ENCODE data around the gene RPL39L. TPM values are rescaled to one million over a fixed set of nuclear protein-coding genes. Genes with fewer than 3 reads are reported as not detected.

The RPL39L gene
- total and polyA plus RNA-seq, 2 of the 13 experiments (the other 11 are each of a cell fraction or from before 2014, with no cell fraction given) = not detected

- no peak overlapping the region for H3K9ac ChIP-seq (ENCODE audit: insufficient read depth, low read depth, low read length)
- H3K27ac ChIP-seq (ENCODE audit: extremely low read length, insufficient read depth, low read length) = no peak overlapping the region
- ATAC-seq (peak; percentile 59), FAIRE-seq (no peak), DNase-seq (ENCODE audit: low spot score) (peak; percentile 32)
- H3K9me3 ChIP-seq (ENCODE audit: low read length) = no peaks in the 10 kb centered on the region; the same call in 1 of the 2 replicates
- peaks cover 35% of the 10 kb centered on the region for H3K4me1 ChIP-seq (ENCODE audit: insufficient read depth, low read length)
- in situ Hi-C loops (cut with HindIII; ENCODE audit: extremely low pct_ligation_motif_present, low pct_unique_long_range_greater_than_20kb) (no loop called here), intact Hi-C loops (cut with micrococcal nuclease; ENCODE audit: unreplicated experiment) (no loop called here)
- H3K27me3 ChIP-seq (ENCODE audit: control insufficient read depth in 1 of 2, insufficient read depth in 2 of 2, low read length in 2 of 2) = no peaks in the 10 kb centered on the region
- ChIA-PET CTCF (ENCODE audit: low intra/inter-chr PET ratio, low total read pairs) (no interaction called here), POLR2A (interaction anchor here (0.6 to 1.0 kb wide), 3 partner anchors 18 to 1660 kb away, joined by 3 to 9 read pairs (median 4); no protein-coding TSS in a partner anchor)
- H4K20me1 ChIP-seq (ENCODE audit: insufficient read depth, low read length) = no peaks in the 10 kb centered on the region
- H3K4me2 ChIP-seq (ENCODE audit: low read depth, low read length) = 0 out of 2 replicates have a peak overlapping the region, but pooled peaks have one; percentile 22
- H2AFZ ChIP-seq (ENCODE audit: low read length) = no peak overlapping the region
- H3K79me2 ChIP-seq (ENCODE audit: insufficient read depth, low read length) = no peaks in the 10 kb centered on the region
- no peaks in the 10 kb centered on the region for H3K36me3 ChIP-seq (replicated peaks in 1 of 2; ENCODE audit: control insufficient read depth in 1 of 2, insufficient read depth in 2 of 2, low read length in 2 of 2)
- H3K4me3 ChIP-seq (replicated peaks in 1 of 3; ENCODE audit: insufficient read depth in 1 of 3, low read depth in 2 of 3, low read length in 3 of 3) = no peak overlapping the region
- no TSS peak for BruUV-seq (replicated peaks)
- WGBS (ENCODE audit: low lambda C conversion rate) = under 1% methylated on average over 3 of the region's 3 CpGs
- TF ChIP-seq FOXA3 (CRISPR knock-in tag; IDR thresholded peaks at IDR 0.05) (0 out of 2 replicates have a peak, but pooled peaks have one; percentile 13), SNRNP70 (IDR thresholded peaks at IDR 0.05; ENCODE audit: low read depth, low read length) (no peak), MIXL1 (CRISPR knock-in tag; IDR thresholded peaks at IDR 0.05) (0 out of 2 replicates have a peak, but pooled peaks have one; percentile 10), ZNF44 (CRISPR knock-in tag; IDR thresholded peaks at IDR 0.05) (no peak), HHEX (CRISPR knock-in tag; IDR thresholded peaks at IDR 0.05) (no peak), PAXIP1 (CRISPR knock-in tag; conservative IDR thresholded peaks at IDR 0.05) (peak; percentile 51), TCF7L2 (IDR thresholded peaks at IDR 0.05; ENCODE audit: low read depth, low read length) (no peak), MEIS2 (CRISPR knock-in tag; IDR thresholded peaks at IDR 0.05) (no peak), HNF4A (CRISPR knock-in tag; IDR thresholded peaks at IDR 0.05) (peak; percentile 68), ZBTB44 (CRISPR knock-in tag; IDR thresholded peaks at IDR 0.05) (no peak), NCOA2 (CRISPR knock-in tag; IDR thresholded peaks at IDR 0.05) (0 out of 2 replicates have a peak, but pooled peaks have one; percentile 17), NCOR1 (IDR thresholded peaks at IDR 0.05; ENCODE audit: borderline replicate concordance, low read length) (peak; percentile 65; the same call in 1 of the 2 replicates)
- TF ChIP-seq, protein P1, sequence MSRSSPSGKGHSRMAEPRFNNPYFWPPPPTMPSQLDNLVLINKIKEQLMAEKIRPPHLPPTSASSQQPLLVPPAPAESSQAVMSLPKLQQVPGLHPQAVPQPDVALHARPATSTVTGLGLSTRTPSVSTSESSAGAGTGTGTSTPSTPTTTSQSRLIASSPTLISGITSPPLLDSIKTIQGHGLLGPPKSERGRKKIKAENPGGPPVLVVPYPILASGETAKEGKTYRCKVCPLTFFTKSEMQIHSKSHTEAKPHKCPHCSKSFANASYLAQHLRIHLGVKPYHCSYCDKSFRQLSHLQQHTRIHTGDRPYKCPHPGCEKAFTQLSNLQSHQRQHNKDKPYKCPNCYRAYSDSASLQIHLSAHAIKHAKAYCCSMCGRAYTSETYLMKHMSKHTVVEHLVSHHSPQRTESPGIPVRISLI (CRISPR knock-in tag; IDR thresholded peaks at IDR 0.05; ENCODE audit: borderline replicate concordance) = peak; percentile 76; the same call in 1 of the 2 replicates
- TF ChIP-seq, protein P2, sequence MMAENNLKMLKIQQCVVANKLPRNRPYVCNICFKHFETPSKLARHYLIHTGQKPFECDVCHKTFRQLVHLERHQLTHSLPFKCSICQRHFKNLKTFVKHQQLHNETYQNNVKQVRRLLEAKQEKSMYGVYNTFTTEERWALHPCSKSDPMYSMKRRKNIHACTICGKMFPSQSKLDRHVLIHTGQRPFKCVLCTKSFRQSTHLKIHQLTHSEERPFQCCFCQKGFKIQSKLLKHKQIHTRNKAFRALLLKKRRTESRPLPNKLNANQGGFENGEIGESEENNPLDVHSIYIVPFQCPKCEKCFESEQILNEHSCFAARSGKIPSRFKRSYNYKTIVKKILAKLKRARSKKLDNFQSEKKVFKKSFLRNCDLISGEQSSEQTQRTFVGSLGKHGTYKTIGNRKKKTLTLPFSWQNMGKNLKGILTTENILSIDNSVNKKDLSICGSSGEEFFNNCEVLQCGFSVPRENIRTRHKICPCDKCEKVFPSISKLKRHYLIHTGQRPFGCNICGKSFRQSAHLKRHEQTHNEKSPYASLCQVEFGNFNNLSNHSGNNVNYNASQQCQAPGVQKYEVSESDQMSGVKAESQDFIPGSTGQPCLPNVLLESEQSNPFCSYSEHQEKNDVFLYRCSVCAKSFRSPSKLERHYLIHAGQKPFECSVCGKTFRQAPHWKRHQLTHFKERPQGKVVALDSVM (CRISPR knock-in tag; IDR thresholded peaks at IDR 0.05) = peak; percentile 43; the same call in 1 of the 2 replicates
- TF ChIP-seq, protein P3, sequence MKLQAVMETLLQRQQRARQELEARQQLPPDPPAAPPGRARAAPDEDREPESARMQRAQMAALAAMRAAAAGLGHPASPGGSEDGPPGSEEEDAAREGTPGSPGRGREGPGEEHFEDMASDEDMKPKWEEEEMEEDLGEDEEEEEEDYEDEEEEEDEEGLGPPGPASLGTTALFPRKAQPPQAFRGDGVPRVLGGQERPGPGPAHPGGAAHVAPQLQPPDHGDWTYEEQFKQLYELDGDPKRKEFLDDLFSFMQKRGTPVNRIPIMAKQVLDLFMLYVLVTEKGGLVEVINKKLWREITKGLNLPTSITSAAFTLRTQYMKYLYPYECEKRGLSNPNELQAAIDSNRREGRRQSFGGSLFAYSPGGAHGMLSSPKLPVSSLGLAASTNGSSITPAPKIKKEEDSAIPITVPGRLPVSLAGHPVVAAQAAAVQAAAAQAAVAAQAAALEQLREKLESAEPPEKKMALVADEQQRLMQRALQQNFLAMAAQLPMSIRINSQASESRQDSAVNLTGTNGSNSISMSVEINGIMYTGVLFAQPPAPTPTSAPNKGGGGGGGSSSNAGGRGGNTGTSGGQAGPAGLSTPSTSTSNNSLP (IDR thresholded peaks at IDR 0.05; ENCODE audit: low read depth, low read length) = peak; percentile 61; the same call in 1 of the 2 replicates
Observed at GRCh38 chr3:187086831-187087230, 52.5 kb downstream of the RPL39L start.

Measured in HepG2 (cell line).